Globus pallidus (tissue), 1 donor: ENCODE measurements around the gene TBX2.
"Not testable (repeated sequence)": the region's sequence is repeated elsewhere in the genome, so short reads cannot be mapped to it uniquely, and the experiment has no call there.

Experiments used
- DNase-seq: peaks from one replicate; pipeline ENCODE4 v3.0.0-alpha.2; 2015; ENCODE audit warnings: low spot score

The TBX2 gene

DNA sequence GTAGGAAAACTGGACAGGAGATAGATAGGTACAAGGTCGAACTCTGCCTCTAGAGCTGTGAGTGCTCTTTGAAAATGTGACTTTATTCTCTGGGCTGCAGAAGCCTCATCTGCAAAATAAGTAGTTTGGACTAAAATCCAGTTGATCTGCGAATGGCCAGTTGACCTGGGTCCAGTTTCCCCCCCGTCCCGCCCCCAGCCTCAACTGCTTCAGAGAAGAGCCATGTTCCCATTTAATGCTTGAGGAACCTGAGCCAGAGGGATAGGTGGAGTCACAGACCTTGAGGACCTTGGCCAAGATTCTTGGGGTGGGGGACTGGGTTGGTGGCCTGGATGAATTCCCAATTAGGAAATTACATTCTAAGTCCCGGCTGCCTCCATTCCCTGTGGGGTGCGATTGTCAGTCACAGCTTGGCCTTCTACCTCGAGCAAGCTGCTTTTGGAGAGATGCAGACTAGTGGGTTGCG, 14.1 kb downstream of the TBX2 start:
- no peak for DNase-seq

DNA sequence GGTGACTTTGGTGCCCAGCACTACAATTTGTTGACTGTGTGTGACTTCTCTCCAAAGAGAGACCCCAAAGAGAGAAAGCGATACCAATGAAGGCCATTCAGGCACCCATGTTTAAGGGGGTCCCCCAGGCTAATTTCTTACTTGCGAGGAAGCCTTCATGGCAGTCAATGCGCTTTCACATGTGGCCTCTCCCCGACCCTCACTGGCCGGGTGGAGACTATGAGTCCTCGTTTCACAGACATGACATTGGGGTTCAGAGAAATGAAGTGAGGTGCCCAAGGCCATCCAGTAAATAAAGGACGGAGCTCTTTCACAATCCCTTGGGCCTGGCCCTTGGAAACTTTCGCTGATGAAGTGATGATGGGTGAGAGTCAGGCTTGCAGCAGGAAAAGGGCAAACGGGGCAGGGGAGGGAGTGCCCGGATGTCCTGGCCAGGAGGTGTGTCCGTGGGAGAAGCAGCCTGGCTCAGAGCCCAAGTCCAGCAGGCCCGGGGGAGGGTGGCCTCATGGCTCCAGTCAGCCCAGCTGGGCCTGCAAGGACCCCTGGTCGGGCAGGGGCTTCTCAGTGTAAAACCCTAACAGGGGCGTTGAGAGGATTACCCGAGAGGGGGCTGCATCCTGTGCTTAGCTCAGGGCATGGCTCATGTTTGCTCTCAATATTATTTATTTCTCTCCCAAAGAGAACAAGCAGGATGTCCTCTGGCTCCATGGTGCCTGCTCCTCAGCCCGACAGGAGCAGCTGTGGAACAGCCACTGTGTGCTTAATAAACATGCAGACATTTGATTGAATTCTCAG, 14.7 kb downstream of the TBX2 start:
- DNase-seq: no peak

DNA sequence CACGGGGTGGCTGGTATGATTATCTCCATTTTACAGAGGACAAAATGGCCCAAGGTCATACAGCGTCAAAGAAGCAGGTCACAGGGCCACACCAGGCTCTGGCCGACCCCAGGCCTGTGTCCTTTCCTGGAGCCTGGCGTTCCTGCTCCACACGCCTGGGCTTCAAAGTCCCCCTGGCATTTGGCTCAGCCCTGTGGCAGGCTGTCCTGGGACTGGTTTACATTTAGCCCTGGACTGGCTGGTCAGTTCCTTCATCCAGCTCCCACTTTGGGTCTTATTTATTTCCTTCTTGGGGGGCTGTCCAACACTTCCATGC, 15.3 kb downstream of the TBX2 start:
- no peak for DNase-seq

DNA sequence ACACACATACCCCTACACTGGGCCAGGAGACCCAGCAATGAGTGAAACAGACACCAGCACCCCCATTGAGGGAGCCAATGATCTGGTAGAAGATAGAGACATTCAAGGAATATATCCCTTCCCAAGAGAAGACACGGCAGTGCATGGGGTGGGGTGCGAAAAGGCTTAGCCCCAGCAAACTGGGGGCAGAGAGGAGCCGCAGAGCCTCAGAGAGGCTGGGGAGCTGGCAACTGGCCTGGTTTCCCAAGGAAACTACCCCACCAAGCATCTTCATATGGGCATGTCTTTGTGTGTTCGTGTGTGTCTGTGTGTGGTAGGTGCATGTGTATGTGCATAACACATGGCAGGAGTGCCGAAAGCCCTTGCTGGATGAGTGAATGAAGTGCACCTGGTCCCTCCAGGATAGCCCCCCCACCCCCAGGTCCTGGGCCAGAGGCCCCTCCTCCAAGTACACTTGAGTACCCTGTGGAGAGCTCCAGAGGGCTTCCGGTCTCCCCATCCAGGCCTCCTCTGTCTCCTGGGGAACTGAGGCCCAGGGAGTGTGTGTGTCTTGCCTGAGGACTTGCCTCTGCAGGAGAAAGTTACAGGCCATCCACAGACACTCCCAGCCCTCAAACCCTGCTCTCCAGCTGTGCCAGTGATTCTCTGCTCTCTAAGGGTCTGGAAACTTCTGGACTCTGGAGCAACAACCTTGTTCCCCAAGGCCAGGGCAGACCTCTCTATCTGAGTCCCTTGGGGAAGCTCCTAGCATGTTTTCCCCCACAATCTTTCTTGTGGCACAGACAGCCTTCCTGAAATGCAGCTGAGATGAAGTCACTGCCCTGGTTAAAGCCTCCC, 15.9 kb downstream of the TBX2 start:
- DNase-seq: no peak

DNA sequence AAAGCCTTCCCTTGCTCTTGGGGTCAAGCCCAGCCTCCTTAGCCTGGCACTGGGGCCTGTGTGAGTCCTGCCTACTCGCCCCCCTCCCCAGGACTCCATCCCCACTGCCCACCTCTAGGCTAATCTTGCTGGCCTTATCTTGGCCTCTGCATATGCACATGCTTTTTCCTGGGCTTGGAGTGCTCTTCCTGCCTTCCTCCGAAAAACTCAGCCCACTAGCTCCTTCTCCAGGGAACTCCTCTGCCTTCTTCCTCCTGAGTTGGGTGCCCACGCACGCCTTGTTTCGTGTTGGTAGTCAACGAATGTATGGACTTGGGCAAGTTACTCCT, 16.5 kb downstream of the TBX2 start:
- no peak for DNase-seq

DNA sequence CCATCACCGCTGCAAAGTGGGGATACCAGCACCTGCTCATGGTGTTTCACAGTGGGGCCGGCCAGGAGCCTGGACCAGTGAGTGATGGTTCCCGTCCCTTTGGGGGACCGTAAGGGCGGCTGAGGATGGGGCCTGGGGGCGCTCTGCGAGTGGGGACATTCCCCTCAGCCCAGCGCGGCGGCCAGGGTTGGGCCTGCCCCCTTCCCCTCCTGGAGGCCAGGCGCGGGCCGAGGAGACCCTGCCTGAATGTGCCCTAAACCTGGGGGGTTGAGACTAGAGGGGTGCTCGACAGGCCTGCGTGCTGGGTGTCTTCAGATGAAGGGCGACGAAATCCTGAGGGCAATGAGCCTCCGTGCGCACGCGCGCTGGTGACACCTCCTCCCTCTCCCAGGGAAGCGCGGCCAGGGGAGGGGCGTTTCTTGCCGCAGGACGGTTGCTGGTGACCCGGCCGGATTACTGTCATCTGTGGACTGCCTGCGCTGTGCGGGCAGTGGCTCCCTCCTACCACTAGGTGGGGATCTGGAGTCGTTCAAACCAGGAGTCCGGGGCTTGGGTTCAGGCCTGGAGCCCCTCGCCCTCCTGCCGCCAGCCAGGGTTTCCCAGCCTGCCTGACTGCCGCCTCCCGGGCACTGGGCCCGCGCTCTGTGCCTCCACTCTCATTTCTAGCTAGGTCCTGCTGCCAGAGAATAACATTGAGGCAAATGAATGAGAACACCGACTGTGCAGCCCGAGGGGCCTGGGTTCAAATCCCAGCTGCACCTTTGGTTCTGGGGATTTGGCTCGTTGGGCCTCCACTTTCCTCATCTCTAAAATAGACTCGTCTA, 17.1 kb downstream of the TBX2 start:
- DNase-seq: peak; percentile 62

DNA sequence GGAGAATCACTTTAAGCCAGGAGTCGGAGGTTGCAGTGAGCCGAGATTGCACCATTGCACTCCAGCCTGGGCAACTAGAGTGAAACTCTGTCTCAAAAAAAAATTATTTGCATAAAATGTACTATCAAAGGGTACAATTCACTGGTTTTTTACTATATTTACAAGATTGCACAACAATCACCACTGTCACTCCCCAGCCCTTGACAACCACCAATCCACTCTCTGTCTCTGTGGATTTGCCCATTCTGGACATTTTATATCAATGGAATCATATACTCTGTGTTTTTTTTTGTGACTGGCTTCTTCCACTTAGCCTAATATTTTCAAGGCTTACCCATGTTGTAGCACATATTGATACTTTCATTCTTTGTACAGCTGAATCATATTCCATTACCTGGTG, 18.8 kb downstream of the TBX2 start:
- DNase-seq: no peak

DNA sequence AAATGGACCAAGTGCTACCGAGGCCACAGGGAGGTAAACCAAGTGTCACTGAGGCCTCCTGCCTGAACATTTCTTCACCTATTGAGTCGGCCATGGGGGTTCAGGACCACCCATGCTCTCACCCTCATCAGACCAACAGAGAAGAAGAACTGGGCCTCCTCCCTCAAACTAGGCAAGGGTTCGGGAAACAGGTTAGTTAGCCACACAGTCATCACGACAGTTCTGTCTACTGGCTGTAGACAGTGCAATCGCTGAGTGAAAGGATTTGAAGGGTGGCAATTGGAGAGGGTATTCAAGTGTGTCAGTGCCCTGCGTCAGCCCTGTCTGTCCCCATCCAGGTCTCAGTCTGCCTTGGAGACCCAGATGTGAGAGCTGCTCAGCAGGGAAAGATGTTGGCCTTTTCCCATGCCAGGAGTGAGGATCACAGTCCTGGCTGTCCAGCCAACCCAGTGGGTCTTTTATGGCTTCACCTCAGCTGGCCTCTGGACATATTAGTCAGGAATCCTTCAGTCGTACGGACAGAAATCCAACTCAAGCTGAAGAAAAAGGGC, 19.9 kb downstream of the TBX2 start:
- no peak for DNase-seq

DNA sequence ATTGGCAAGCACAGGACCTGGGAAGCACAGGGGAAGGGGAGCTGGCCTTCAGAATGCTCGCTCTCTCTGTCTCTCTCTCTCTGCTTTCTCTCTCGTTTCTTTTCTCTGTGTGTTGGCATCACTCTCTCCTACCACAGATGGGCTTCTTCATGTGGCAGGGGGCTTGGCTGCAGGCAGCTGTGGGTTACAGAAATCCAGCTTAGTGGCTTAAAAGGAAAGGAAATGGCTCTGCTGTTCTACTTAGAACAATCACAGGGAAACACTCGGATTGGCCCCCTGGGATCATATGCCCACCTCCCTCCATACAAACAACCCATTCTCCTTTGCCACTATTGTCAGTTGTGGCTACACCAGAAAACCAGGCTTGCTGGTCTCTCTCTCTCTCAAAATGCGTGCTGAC, 20.4 kb downstream of the TBX2 start:
- DNase-seq: no peak

DNA sequence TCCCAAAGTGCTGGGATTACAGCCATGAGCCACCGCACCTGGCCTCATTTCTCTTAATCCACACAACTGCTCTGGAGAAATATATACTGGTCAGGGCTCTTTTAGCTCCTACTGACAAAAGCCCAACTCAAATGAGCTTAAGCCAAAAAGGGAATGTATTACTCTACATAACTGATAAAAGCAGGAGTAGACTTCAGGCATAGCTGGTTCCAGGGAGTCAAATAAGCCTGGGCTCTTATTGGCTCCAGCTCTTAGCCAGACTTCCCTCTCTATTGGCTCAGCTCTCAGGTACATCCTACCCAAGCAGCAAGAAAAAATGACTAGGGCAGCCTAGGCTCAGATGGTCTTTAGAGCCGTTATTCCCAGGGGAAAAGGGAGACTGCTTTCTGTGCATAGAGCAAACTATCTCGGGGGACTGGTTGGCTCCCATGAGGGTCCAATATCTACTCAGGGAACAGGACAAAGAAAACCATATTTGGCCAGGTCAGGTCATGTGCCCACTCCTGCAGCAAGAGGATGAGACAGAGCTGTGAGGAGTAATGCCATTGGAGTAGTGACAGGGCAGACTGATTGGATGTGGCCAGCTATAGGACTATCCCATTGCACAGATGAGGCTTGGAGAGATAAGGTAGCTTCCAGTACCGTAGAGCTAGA, 21.2 kb downstream of the TBX2 start:
- DNase-seq: no peak

DNA sequence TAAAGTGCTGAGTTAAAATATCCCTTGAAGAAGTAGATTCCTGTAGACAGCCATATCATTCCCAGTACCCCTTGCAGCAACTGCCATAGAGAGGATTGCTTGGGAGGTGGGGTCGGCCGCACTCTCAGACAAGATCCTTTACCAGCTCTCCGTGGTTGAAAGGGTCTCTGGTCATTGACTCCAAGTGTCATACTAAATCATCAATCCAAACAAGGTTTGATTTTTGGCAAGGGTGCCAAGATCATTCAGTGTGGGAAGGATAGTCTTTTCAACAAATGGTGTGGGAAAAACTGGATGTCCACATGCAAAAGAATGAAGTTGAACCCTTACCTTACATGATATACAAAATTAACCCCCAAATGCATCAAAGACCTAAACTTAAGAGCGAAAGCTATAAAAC, 21.8 kb downstream of the TBX2 start:
- DNase-seq: no peak

DNA sequence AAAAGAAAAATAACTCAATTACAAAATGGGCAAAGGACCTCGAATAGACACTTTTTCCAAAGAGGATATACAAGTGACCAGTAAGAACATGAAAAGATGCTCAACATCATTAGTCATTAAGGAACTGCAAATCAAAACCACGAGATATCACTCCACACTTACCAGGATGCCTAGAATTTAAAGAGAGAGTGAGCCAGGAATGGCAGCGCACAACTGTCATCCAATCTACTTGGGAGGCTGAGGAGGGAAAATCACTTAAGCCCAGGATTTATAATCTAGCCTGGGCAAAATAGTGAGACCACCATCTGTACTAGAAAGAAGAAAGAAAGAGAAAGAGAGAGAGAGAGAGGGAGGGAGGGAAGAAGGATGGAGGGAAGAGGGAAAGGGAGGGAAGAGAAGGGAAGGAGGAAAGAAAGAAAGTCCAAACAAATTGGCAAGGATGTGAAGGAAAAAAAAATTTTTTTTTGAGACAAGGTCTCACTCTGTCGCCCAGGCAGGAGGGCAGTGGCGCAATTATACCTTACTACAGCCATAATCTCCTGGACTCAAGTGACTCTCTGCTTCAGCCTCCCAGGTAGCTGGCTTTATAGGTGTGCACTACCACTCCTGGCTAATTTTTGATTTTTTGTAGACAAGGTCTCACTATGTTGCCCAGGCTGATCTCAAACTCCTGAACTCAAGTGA, 22.6 kb downstream of the TBX2 start:
- no peak for DNase-seq

DNA sequence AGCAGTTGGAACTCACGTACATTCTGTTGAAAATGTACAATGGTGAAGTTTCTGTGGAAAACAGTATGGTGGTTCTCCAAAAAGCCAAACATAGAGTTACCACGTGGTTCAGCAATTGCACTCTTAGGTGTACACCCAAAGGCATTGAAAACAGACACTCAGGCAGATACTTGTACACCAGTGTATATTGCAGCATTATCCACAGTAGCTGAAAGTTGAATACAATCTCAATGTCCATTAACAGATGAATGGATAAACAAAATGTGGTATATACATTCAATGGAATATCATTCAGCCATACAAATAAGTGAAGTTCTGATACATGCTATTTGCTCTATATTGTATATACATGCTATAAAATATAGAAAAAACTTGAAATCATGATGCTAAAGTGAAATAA, 23.2 kb downstream of the TBX2 start:
- no peak for DNase-seq

DNA sequence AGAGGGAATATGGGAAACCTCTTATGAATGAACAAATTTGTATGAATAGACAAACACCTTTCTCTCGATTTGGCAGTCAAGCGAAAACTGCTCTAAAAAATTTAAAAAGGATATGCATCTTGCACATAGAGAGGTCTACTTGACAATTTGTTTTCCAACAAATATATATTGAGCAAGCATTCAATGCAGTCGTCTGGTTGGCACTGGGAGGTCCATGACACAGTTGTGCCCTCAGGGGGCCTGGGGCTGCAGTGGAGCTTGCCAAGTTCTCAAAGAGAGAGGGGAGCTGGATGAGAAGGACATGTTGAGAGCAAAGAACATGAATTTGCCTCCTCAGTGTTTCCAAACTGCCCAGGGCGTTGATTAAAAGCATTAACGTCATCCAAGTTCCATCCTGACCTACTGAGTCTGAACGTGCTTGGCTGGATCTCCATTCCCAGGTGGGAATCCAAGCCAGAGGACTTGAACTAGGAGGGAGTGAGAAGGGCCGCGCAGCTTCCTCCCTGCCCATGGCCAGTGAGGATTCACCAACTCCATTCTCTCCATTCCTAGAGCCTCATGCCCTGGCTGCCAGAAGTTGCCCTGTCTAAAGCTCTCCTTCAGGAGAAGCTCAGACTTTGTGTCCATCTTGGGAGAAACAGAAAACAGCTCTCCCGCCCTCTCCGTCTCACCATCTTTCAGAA, 24.5 kb downstream of the TBX2 start:
- no peak for DNase-seq

DNA sequence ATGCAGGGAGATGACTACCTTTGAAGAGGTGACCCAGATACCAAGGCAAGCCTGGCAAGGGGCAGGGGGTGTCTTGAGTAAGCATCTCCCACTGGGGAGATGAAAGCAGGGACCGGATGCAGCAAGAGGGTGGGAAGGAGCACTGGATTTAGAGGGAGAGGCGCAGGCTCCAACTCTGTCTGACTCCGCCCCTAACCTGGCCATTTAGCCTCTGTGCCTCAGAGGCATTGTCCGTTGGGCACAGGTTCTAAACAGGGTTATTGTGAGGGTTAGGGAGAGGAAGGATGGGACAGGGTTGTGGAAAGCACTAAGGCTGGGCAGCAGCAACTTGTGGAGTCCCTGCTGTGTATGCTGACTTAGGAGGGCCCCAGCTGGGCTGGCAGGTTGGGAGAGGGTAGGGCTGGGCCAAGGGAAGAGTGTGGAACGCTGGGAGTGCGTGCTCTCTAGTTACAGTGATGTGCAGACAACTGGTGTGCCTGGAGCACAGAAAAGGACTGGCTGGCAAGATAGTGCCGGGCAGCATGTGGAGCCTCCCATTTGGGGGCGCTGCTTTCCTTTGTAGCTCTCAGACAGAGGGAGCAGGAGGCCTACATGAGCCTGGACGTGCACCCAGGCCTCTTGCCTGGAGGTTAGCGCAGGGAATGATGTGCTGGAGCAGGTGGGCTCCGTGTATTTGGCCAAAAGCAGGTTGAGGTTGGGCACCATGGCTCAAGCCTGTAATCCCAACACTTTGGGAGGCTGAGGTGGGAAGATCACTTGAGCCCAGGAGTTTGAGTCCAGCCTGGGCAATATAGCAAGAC, 26.2 kb downstream of the TBX2 start:
- no peak for DNase-seq

DNA sequence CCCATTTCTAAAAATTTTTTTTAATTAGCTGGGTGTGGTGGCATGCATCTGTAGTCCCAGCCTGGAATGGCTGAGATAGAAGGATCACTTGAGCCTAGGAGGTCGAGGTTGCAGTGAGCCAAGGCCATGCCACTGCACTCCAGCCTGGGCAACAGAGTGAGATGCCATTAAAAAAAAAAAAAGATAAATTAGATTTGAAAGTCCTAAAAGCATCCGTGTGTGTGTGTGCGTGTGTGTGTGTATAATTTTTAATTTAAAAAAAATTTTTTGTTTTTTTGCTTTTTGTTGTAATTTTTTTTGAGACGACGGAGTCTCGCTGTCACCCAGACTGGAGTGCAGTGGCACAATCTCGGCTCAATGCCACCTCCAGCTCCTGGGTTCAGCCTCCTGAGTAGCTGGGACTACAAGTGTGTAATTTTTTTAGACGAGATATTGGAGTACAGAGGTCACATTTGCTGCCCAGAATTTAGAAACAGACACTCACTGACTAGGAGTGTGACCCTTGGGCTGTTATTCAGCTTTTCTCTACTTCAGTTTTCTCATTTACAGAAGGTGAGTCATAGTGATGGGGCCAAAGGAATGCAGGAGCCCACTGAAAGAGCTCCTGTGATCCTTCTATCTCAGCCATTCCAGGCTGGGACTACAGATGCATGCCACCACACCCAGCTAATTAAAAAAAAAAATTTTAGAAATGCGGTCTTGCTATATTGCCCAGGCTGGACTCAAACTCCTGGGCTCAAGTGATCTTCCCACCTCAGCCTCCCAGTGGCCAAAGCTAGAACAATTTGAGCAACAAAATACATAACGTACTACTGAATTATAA, 27.1 kb downstream of the TBX2 start:
- no peak for DNase-seq

DNA sequence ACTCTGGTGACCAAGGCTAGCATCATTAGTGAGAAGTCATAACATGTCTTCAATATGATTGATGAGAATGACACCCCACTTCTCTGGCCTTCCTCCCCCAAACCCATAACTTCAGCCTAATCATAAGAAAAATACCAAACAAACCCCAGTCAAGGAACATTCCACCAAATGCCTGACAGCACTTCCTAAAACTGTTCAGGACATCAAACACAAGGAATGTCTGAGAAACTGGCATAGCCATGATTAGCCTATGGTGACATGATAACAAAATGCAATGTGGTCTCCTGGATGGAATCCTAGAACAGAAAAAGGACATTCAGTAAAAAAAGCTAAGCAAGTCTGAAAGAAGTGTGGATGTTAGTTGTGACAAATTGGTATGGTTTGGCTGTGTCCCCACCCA, 27.9 kb downstream of the TBX2 start:
- DNase-seq: no peak

DNA sequence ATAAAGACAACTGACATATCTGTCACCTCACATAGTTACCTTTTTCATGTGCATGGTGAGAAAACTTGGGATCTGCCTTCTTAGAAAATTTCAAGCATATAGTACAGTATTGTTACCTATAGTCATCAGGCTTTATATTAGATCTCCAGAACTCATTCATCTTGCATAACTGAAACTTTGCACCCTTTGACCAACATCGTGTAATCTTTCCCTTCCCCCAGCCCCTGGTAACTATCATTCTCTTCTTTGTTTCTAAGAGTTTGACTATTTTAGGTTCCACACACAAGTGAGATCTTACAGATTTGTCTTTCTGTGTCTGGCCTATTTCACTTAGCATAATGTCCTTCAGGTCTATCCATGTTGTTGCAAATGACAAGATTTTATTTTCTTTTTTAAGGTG, 29.6 kb downstream of the TBX2 start:
- DNase-seq: no peak

DNA sequence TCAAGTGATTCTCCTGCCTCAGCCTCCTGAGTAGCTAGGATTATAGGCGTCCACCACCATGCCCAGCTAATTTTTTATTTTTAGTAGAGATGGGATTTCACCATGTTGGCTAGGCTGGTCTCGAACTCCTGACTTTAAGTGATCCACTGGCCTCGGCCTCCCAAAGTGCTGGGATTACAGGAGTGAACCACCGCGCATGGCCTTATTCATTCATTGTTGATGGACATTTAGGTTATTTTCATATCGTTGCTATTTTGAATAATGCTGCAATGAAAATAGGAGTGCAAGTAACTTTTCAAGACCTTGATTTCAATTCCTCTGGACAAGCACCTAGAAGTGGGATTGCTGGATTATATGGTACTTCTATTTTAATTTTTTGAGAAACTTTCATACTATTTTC, 30.2 kb downstream of the TBX2 start:
- DNase-seq: not testable (repeated sequence)
